GM12801 (cell line): ENCODE data around the gene CST9.

Experiments
- TF ChIP-seq, protein P1 (sequence below): IDR thresholded peaks from one replicate; pipeline ENCODE4 v1.5.1; 2011; ENCODE audit warnings: control low read depth; ENCODE audit not compliant: insufficient read length; ENCODE audit errors: extremely low read depth

Gene CST9

DNA sequence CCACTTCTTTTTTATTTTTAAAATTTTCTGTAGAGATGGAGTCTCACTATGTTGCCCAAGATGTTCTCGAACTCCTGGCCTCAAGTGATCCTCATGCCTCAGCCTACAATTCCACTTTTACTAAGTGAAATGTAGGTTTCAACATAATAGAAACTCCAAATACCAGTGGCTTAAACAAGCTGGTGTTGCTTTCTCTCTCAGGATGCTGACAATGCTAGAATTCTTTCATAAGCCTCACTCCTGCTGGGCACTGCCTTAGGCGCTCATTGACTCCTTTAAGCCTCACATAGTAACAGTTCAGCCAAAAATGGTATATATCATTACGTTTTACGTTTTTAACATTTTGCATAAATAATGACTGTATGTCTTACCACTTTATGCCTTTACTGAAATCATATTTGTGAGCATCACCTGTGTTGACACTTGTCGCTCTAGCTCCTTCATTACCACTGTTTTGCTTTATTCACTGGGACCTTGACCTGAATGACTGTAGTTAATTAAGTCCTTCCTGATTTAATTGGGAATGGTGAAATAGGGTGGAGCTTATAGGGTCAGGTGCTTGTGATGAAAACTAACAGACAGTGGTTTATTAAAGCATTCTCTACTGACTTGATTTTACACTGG, 3.9 kb upstream of the CST9 start:
- TF ChIP-seq, protein P1, sequence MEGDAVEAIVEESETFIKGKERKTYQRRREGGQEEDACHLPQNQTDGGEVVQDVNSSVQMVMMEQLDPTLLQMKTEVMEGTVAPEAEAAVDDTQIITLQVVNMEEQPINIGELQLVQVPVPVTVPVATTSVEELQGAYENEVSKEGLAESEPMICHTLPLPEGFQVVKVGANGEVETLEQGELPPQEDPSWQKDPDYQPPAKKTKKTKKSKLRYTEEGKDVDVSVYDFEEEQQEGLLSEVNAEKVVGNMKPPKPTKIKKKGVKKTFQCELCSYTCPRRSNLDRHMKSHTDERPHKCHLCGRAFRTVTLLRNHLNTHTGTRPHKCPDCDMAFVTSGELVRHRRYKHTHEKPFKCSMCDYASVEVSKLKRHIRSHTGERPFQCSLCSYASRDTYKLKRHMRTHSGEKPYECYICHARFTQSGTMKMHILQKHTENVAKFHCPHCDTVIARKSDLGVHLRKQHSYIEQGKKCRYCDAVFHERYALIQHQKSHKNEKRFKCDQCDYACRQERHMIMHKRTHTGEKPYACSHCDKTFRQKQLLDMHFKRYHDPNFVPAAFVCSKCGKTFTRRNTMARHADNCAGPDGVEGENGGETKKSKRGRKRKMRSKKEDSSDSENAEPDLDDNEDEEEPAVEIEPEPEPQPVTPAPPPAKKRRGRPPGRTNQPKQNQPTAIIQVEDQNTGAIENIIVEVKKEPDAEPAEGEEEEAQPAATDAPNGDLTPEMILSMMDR = no peak

- TF ChIP-seq, protein P1 = no peak
These were observed 2.6 kb upstream of the CST9 start for GRCh38 chr20:23608251-23608846.

DNA sequence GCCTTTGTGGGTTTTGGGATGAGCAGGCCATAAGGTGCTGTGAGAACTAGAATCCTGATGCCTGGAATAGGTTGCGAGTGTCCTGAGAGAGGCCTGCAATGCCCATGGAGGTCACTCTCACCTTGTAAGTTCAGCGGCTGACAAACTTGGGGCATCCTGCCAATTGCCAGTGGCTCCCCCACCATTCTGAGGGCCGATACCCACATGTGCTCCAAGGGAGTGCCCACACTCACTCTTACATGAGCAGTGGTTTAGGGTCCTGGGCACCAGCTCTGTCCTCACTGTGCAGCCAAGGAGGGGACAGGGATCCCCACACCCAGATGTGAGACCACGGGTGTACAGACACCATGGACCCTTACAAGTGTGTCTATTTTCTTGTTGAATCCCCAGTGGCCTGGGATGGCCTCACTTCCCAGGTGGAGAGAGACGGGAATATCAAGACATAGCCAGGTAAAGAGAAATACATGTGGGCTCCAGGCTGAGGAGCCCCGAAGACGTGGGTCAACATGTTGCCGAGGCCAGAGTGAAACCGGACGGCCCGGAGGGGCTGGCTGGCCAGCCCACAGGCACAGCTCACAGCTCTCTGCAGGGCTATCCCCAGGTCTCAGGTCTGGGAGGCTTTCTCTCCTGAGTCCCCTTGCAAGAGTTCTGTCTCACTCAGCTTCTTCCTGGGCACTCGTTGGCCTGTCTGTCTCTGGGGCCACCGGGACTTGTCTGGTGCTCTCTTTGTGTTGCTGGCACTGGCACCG, 2.0 kb upstream of the CST9 start:
- TF ChIP-seq, protein P1 = no peak

DNA sequence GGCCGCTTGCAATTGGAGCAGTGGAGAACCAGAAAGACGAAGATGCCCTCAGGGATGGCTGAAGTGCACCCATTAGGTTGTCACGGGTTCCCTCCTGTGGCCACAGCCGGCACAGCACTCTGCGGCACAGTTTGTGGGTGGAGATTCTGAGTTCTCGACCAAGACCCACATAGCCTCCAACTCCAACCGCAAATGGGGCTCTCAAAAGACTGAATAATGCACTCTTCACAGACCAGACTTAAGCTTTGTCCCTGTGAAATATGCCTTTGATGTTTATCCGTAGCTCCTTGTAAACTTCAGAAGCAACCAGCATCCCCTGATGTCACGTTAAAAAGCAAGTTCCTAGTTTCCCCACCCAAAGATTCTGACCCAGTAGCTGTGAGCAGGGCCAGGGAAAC, 934 bp upstream of the CST9 start:
- TF ChIP-seq, protein P1 = peak; percentile 39

DNA sequence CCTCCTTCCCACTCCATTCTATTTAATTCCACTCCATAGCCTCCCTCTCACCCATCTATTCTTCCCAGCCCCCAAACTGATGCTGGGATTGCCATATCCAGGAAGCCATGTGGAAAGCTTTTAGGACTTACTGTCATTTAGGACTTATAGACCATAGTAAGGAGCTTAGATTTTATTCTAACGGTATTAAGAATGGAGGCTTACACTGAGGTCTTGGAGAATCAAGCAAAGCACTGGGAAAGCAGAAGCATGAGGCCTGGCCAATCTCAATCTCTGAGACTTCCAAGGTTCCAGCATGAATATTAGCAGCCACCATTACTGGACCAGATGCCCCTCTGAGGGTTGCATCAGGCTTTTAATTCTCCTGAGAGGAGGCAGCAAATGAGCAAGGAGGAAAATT, 1.4 kb downstream of the CST9 start:
- TF ChIP-seq, protein P1 = no peak

GRCh38 chr20:23603321-23603720, 2.4 kb downstream of the CST9 start:
- TF ChIP-seq, protein P1 = no peak

DNA sequence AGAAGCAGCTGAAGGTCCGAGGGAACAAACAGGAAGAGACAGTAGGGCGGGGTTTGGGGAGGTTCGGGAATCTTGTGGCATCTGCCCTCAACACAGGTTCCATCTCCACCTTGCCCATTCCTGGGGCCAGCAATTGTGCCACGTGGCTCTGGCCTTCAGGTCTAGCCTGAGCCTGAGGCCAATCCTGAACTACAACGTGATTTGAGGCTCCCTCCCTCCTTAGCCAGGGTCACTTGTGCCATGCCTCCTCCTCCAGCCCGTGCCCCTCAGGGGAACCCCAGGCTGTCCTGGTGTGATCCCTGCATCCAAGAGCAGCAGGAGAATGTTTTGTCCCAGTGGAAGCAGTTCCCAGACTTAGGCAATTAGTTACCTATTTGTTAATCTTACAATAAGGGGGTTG, 3.0 kb downstream of the CST9 start:
- TF ChIP-seq, protein P1 = no peak
